ENCODE results near the gene ZNF639.

Gene ZNF639

GRCh38 chr3:179321668-179322285 lies 1.1 kb upstream of the ZNF639 start:
- Histone ChIP-seq H3K27me3 (ENCODE audit: low read depth, low read length) (no peaks in the 10 kb centered on the region), H3K4me1 (ENCODE audit: control insufficient read depth in 1 of 2, insufficient read depth in 2 of 2, low read length in 2 of 2) (peaks cover 0 to 19% of the 10 kb centered on the region in 2 donors), H3K36me3 (ENCODE audit: control insufficient read depth in 1 of 2, insufficient read depth in 2 of 2, low read length in 2 of 2) (peaks cover 0 to 3% of the 10 kb centered on the region in 2 donors), H3K9me3 (ENCODE audit: control insufficient read depth in 1 of 2, low read length in 2 of 2) (no peaks in the 10 kb centered on the region), H3K4me3 (ENCODE audit: low read depth in 1 of 2, low read length in 2 of 2) (peak overlapping the region; percentile 83 to 90), H3K27ac (ENCODE audit: low read length) (peak overlapping the region; percentile 93)

GRCh38 chr3:179323197-179324110 lies 623 bp downstream of the ZNF639 start:
- Histone ChIP-seq H3K4me1 (ENCODE audit: control insufficient read depth in 1 of 2, insufficient read depth in 2 of 2, low read length in 2 of 2) (peaks cover 0 to 25% of the 10 kb centered on the region in 2 donors), H3K27ac (ENCODE audit: low read length) (peak overlapping the region; percentile 89), H3K4me3 (ENCODE audit: low read depth in 1 of 2, low read length in 2 of 2) (peak overlapping the region; percentile 83 to 90), H3K27me3 (ENCODE audit: low read depth, low read length) (no peaks in the 10 kb centered on the region), H3K9me3 (ENCODE audit: control insufficient read depth in 1 of 2, low read length in 2 of 2) (no peaks in the 10 kb centered on the region), H3K36me3 (ENCODE audit: control insufficient read depth in 1 of 2, insufficient read depth in 2 of 2, low read length in 2 of 2) (peaks cover 0 to 3% of the 10 kb centered on the region in 2 donors)

- peaks cover 5 to 10% of the 10 kb centered on the region in 2 donors for H3K36me3 ChIP-seq (ENCODE audit: control insufficient read depth in 1 of 2, insufficient read depth in 2 of 2, low read length in 2 of 2)
- H3K27me3 ChIP-seq (ENCODE audit: low read depth, low read length), result no peaks in the 10 kb centered on the region
- H3K4me1 ChIP-seq (ENCODE audit: control insufficient read depth in 1 of 2, insufficient read depth in 2 of 2, low read length in 2 of 2), result peaks cover 0 to 25% of the 10 kb centered on the region in 2 donors
- peak overlapping the region; percentile 89 for H3K27ac ChIP-seq (ENCODE audit: low read length)
- peak overlapping the region; percentile 83 to 90 for H3K4me3 ChIP-seq (ENCODE audit: low read depth in 1 of 2, low read length in 2 of 2)
- H3K9me3 ChIP-seq (ENCODE audit: control insufficient read depth in 1 of 2, low read length in 2 of 2), result no peaks in the 10 kb centered on the region
Observed at GRCh38 chr3:179324270-179324754, 1.5 kb downstream of the ZNF639 start.

- H3K4me1 ChIP-seq (ENCODE audit: control insufficient read depth in 1 of 2, insufficient read depth in 2 of 2, low read length in 2 of 2), result peaks cover 0 to 12% of the 10 kb centered on the region in 2 donors
- peaks cover 35 to 52% of the 10 kb centered on the region in 2 donors for H3K36me3 ChIP-seq (ENCODE audit: control insufficient read depth in 1 of 2, insufficient read depth in 2 of 2, low read length in 2 of 2)
- H3K27ac ChIP-seq (ENCODE audit: low read length), result no peak overlapping the region
- H3K9me3 ChIP-seq (ENCODE audit: control insufficient read depth in 1 of 2, low read length in 2 of 2), result no peaks in the 10 kb centered on the region
- H3K4me3 ChIP-seq (ENCODE audit: low read depth in 1 of 2, low read length in 2 of 2), result no peak overlapping the region
- H3K27me3 ChIP-seq (ENCODE audit: low read depth, low read length), result no peaks in the 10 kb centered on the region
Observed at GRCh38 chr3:179330438-179330837, 7.6 kb downstream of the ZNF639 start.

GRCh38 chr3:179332240-179332639 lies 9.4 kb downstream of the ZNF639 start:
- Histone ChIP-seq H3K27me3 (ENCODE audit: low read depth, low read length) (no peaks in the 10 kb centered on the region), H3K4me3 (ENCODE audit: low read depth in 1 of 2, low read length in 2 of 2) (no peak overlapping the region), H3K4me1 (ENCODE audit: control insufficient read depth in 1 of 2, insufficient read depth in 2 of 2, low read length in 2 of 2) (peaks cover 0 to 12% of the 10 kb centered on the region in 2 donors), H3K36me3 (ENCODE audit: control insufficient read depth in 1 of 2, insufficient read depth in 2 of 2, low read length in 2 of 2) (peaks cover 35 to 54% of the 10 kb centered on the region in 2 donors), H3K27ac (ENCODE audit: low read length) (no peak overlapping the region), H3K9me3 (ENCODE audit: control insufficient read depth in 1 of 2, low read length in 2 of 2) (no peaks in the 10 kb centered on the region)

GRCh38 chr3:179333084-179333483 lies 10.3 kb downstream of the ZNF639 start:
- Histone ChIP-seq H3K4me3 (ENCODE audit: low read depth in 1 of 2, low read length in 2 of 2) (no peak overlapping the region), H3K27ac (ENCODE audit: low read length) (no peak overlapping the region), H3K4me1 (ENCODE audit: control insufficient read depth in 1 of 2, insufficient read depth in 2 of 2, low read length in 2 of 2) (peaks cover 0 to 5% of the 10 kb centered on the region in 2 donors), H3K27me3 (ENCODE audit: low read depth, low read length) (no peaks in the 10 kb centered on the region), H3K9me3 (ENCODE audit: control insufficient read depth in 1 of 2, low read length in 2 of 2) (no peaks in the 10 kb centered on the region), H3K36me3 (ENCODE audit: control insufficient read depth in 1 of 2, insufficient read depth in 2 of 2, low read length in 2 of 2) (peaks cover 35 to 54% of the 10 kb centered on the region in 2 donors)

GRCh38 chr3:179336345-179336929 lies 13.6 kb downstream of the ZNF639 start:
- Histone ChIP-seq H3K27me3 (ENCODE audit: low read depth, low read length) (no peaks in the 10 kb centered on the region), H3K4me1 (ENCODE audit: control insufficient read depth in 1 of 2, insufficient read depth in 2 of 2, low read length in 2 of 2) (peaks cover 0 to 5% of the 10 kb centered on the region in 2 donors), H3K27ac (ENCODE audit: low read length) (no peak overlapping the region), H3K36me3 (ENCODE audit: control insufficient read depth in 1 of 2, insufficient read depth in 2 of 2, low read length in 2 of 2) (peaks cover 19 to 35% of the 10 kb centered on the region in 2 donors), H3K9me3 (ENCODE audit: control insufficient read depth in 1 of 2, low read length in 2 of 2) (no peaks in the 10 kb centered on the region), H3K4me3 (ENCODE audit: low read depth in 1 of 2, low read length in 2 of 2) (no peak overlapping the region)

- H3K27ac ChIP-seq (ENCODE audit: low read length), result peak within 1 kb of the TSS; percentile 76
- peaks cover 0 to 12% of the 10 kb centered on the region in 2 donors for H3K4me1 ChIP-seq (ENCODE audit: control insufficient read depth in 1 of 2, insufficient read depth in 2 of 2, low read length in 2 of 2)
- H3K4me3 ChIP-seq (ENCODE audit: low read depth in 1 of 2, low read length in 2 of 2), result peak within 1 kb of the TSS; percentile 88 to 90
- H3K9me3 ChIP-seq (ENCODE audit: control insufficient read depth in 1 of 2, low read length in 2 of 2), result no peaks in the 10 kb centered on the region
- H3K27me3 ChIP-seq (ENCODE audit: low read depth, low read length), result no peaks in the 10 kb centered on the region
- peaks cover 13 to 16% of the 10 kb centered on the region in 2 donors for H3K36me3 ChIP-seq (ENCODE audit: control insufficient read depth in 1 of 2, insufficient read depth in 2 of 2, low read length in 2 of 2)
Observed at GRCh38 chr3:179347345-179348194, 24.7 kb downstream of the ZNF639 start, which contains the start of gene MFN1. Gene MFN1 (plus strand): TSS chr3:179347709. CDS start chr3:179348852, 1,143 bp downstream.

GRCh38 chr3:179348325-179349013 lies 25.6 kb downstream of the ZNF639 start:
- Histone ChIP-seq H3K4me3 (ENCODE audit: low read depth in 1 of 2, low read length in 2 of 2) (peak overlapping the region; percentile 88 to 90), H3K9me3 (ENCODE audit: control insufficient read depth in 1 of 2, low read length in 2 of 2) (no peaks in the 10 kb centered on the region), H3K36me3 (ENCODE audit: control insufficient read depth in 1 of 2, insufficient read depth in 2 of 2, low read length in 2 of 2) (peaks cover 16 to 18% of the 10 kb centered on the region in 2 donors), H3K27ac (ENCODE audit: low read length) (peak overlapping the region; percentile 76), H3K27me3 (ENCODE audit: low read depth, low read length) (no peaks in the 10 kb centered on the region), H3K4me1 (ENCODE audit: control insufficient read depth in 1 of 2, insufficient read depth in 2 of 2, low read length in 2 of 2) (peaks cover 0 to 12% of the 10 kb centered on the region in 2 donors)

GRCh38 chr3:179355996-179356395 lies 33.2 kb downstream of the ZNF639 start:
- H3K27me3 ChIP-seq (ENCODE audit: low read depth, low read length), result no peaks in the 10 kb centered on the region
- H3K27ac ChIP-seq (ENCODE audit: low read length), result no peak overlapping the region
- H3K4me1 ChIP-seq (ENCODE audit: control insufficient read depth in 1 of 2, insufficient read depth in 2 of 2, low read length in 2 of 2), result no peaks in the 10 kb centered on the region
- no peaks in the 10 kb centered on the region for H3K9me3 ChIP-seq (ENCODE audit: control insufficient read depth in 1 of 2, low read length in 2 of 2)
- no peak overlapping the region for H3K4me3 ChIP-seq (ENCODE audit: low read depth in 1 of 2, low read length in 2 of 2)
- peaks cover 37 to 76% of the 10 kb centered on the region in 2 donors for H3K36me3 ChIP-seq (ENCODE audit: control insufficient read depth in 1 of 2, insufficient read depth in 2 of 2, low read length in 2 of 2)

Data from muscle layer of duodenum (tissue), 2 donors.